K562 (cell line): Measurements from ENCODE around the gene SLC2A4. TPM values are rescaled to one million over a fixed set of nuclear protein-coding genes. Genes with fewer than 3 reads are reported as not detected.

Source experiments
- ARID1B ChIP-seq: fragments of 450-650 bp; IDR thresholded peaks from 2 replicates; pipeline ENCODE4 v1.6.1; 2016; ENCODE audit warnings: antibody characterized with exemption, mild to moderate bottlenecking, inconsistent platforms
- DPF2 ChIP-seq: fragments of 450-650 bp; IDR thresholded peaks from 2 replicates; pipeline ENCODE4 v1.6.1; 2016
- JUN ChIP-seq, 2 experiments: sonication (generic) in 1 of 2; formaldehyde crosslinking in 1 of 2; IDR thresholded peaks; 2 replicates each; pipeline versions ENCODE4 v1.6.1 to v1.8.0; 2012 to 2022; ENCODE audit warnings: borderline replicate concordance in 2 of 2, mild to moderate bottlenecking in 2 of 2, improper control_type of control experiment in 1 of 2, low read depth in 1 of 2, low read length in 1 of 2, missing genetic modification reagents in 1 of 2
- KHSRP ChIP-seq: fragments of 450-650 bp; IDR thresholded peaks from 2 replicates; pipeline ENCODE4 v1.6.1; 2017
- LCOR ChIP-seq: sonication (generic); formaldehyde crosslinking; IDR thresholded peaks from 2 replicates; pipeline ENCODE4 v1.8.0; 2022; ENCODE audit warnings: mild to moderate bottlenecking, missing genetic modification reagents
- MAX ChIP-seq: sonication (generic); formaldehyde crosslinking; IDR thresholded peaks from 2 replicates; pipeline ENCODE4 v1.9.0; 2022; ENCODE audit warnings: mild to moderate bottlenecking, missing genetic modification reagents
- MBD2 ChIP-seq: sonication (generic); IDR thresholded peaks from 2 replicates; pipeline ENCODE4 v1.6.1; 2016; ENCODE audit warnings: low read depth, borderline replicate concordance
- MLLT1 ChIP-seq, 2 experiments: fragments of 450-650 bp; IDR thresholded peaks; 2 replicates each; pipeline ENCODE4 v1.6.1; 2016
- NR4A1 ChIP-seq, 2 experiments: fragments of 250-450 bp in 1 of 2; fragments of 450-650 bp in 1 of 2; sonication (Bioruptor Pico) in 1 of 2; IDR thresholded peaks; 2 replicates each; pipeline versions ENCODE4 v1.4.0 to v1.6.1; 2016 to 2020; ENCODE audit warnings: mild to moderate bottlenecking in 2 of 2, missing compliant biosample characterization in 1 of 2, missing genetic modification characterization in 1 of 2, moderate library complexity in 1 of 2
- POU5F1 ChIP-seq: fragments of 150-350 bp; IDR thresholded peaks from 2 replicates; pipeline ENCODE4 v1.6.1; 2014; ENCODE audit warnings: borderline replicate concordance, low read length, low read depth, mild to moderate bottlenecking; ENCODE audit not compliant: partially characterized antibody
- RBM22 ChIP-seq: fragments of 200-400 bp; formaldehyde crosslinking; IDR thresholded peaks from 2 replicates; pipeline ENCODE4 v1.6.1; 2018; ENCODE audit warnings: low read length, low read depth; ENCODE audit not compliant: poor library complexity, severe bottlenecking
- RNF2 ChIP-seq: sonication (generic); IDR thresholded peaks from 2 replicates; pipeline ENCODE4 v1.6.1; 2016
- RNF219 ChIP-seq: fragments of 250-450 bp; sonication (Bioruptor Pico); IDR thresholded peaks from 2 replicates; pipeline ENCODE4 v1.5.0; 2022; ENCODE audit warnings: mild to moderate bottlenecking
- TAF7 ChIP-seq: fragments of 450-650 bp; IDR thresholded peaks from 2 replicates; pipeline ENCODE4 v1.6.1; 2016; ENCODE audit warnings: missing genetic modification characterization, missing compliant biosample characterization
- TAF9B ChIP-seq: fragments of 450-650 bp; IDR thresholded peaks from 2 replicates; pipeline ENCODE4 v1.6.1; 2018; ENCODE audit warnings: mild to moderate bottlenecking; ENCODE audit not compliant: partially characterized antibody
- ZFP1 ChIP-seq: fragments of 450-650 bp; formaldehyde crosslinking; IDR thresholded peaks from 2 replicates; pipeline ENCODE4 v1.4.0; 2020; ENCODE audit warnings: mild to moderate bottlenecking, mixed read lengths
- ZNF224 ChIP-seq: sonication (generic); formaldehyde crosslinking; IDR thresholded peaks from 2 replicates; pipeline ENCODE4 v1.8.0; 2022; ENCODE audit warnings: mild to moderate bottlenecking, missing genetic modification reagents
- ZNF740 ChIP-seq, 3 experiments: fragments of 200-800 bp in 1 of 3; sonication (Bioruptor generic) in 1 of 3; sonication (generic) in 1 of 3; formaldehyde crosslinking in 1 of 3; IDR thresholded peaks; 2 replicates each; pipeline versions ENCODE4 v1.6.1 to v1.8.0; 2016 to 2022; ENCODE audit warnings: mild to moderate bottlenecking in 2 of 3, missing compliant biosample characterization in 2 of 3, missing genetic modification characterization in 2 of 3, missing genetic modification reagents in 1 of 3
- ZNF778 ChIP-seq: fragments of 450-650 bp; formaldehyde crosslinking; IDR thresholded peaks from 2 replicates; pipeline ENCODE4 v1.4.0; 2020; ENCODE audit warnings: mild to moderate bottlenecking, moderate library complexity
- polyA plus RNA-seq, 8 experiments: library from polyadenylated mRNA; depleted of rRNA in 4 of 8; stranded (reverse) in 5 of 8; unstranded in 3 of 8; fragments of >200 nt; fragmentation: Nextera tagmentation in 2 of 8; fragmentation: Illumina TruSeq in 1 of 8; extraction: Ambion mirVana in 2 of 8; extraction: Trizol in 1 of 8; gene quantifications; 2 replicates each; pipeline versions ENCODE4 v1.2.1 to v1.2.3, GENCODE V29; 2011 to 2014; ENCODE audit warnings: inconsistent platforms in 1 of 8, missing spikeins in 1 of 8
- total RNA-seq, 7 experiments: library from RNA; depleted of rRNA in 6 of 7; stranded (reverse); fragments of >200 nt in 6 of 7; fragmentation: Illumina TruSeq in 2 of 7; extraction: Trizol in 2 of 7; gene quantifications; 2 replicates each; pipeline versions ENCODE4 v1.2.1 to v1.2.3, GENCODE V29; 2011 to 2021; ENCODE audit warnings: low replicate concordance in 1 of 7

SLC2A4 gene
- total and polyA plus RNA-seq, 9 of the 15 experiments (the other 6 are each of a cell fraction or from before 2014, with no cell fraction given) = 0.74 to 3.5 (median 1.6) TPM

GRCh38 chr17:7252176-7253043, 29.1 kb upstream of the SLC2A4 start, which contains the start of gene ELP5 (continued):
- TF ChIP-seq MBD2 = peak; percentile 38; the same call in 1 of the 2 replicates
- TF ChIP-seq RBM22 = peak; percentile 44
- TF ChIP-seq RNF2 = peak; percentile 79
- peak; percentile 70 for TF ChIP-seq JUN (IDR thresholded peaks at IDR 0.05; ENCODE audit: borderline replicate concordance, low read depth, low read length)
- TF ChIP-seq JUN (CRISPR knock-in tag; IDR thresholded peaks at IDR 0.05; ENCODE audit: borderline replicate concordance) = no peak
- TF ChIP-seq ARID1B = peak; percentile 27; the same call in 1 of the 2 replicates
- 0 out of 4 replicates have a peak, but pooled peaks have one; percentile 26 to 31 for TF ChIP-seq MLLT1 (IDR thresholded peaks at IDR 0.05)
- TF ChIP-seq ZNF778 (CRISPR knock-in tag) = no peak
- TF ChIP-seq ZNF224 = no peak
- no peak for TF ChIP-seq LCOR (CRISPR knock-in tag)
- TF ChIP-seq MAX = peak; percentile 75
- TF ChIP-seq POU5F1 = no peak
- peak; percentile 62 for TF ChIP-seq TAF7 (tag)
- no peak for TF ChIP-seq ZFP1 (CRISPR knock-in tag)
- 0 out of 2 replicates have a peak, but pooled peaks have one; percentile 31 for TF ChIP-seq ZNF740 (CRISPR knock-in tag; IDR thresholded peaks at IDR 0.05)
- TF ChIP-seq ZNF740 (tag; IDR thresholded peaks at IDR 0.05) = no peak
- peak; percentile 25; the same call in 1 of the 2 replicates for TF ChIP-seq DPF2
- no peak for TF ChIP-seq NR4A1 (CRISPR knock-in tag; IDR thresholded peaks at IDR 0.05)
- no peak for TF ChIP-seq NR4A1 (tag; IDR thresholded peaks at IDR 0.05)
- peak; percentile 52 for TF ChIP-seq TAF9B
- TF ChIP-seq RNF219 (CRISPR knock-in tag) = no peak
- TF ChIP-seq KHSRP = peak; percentile 46; the same call in 1 of the 2 replicates
